ENCODE results near the gene SERAC1.
"Not testable (repeated sequence)": the region's sequence is repeated elsewhere in the genome, so short reads cannot be mapped to it uniquely, and the experiment has no call there.

Gene SERAC1

DNA sequence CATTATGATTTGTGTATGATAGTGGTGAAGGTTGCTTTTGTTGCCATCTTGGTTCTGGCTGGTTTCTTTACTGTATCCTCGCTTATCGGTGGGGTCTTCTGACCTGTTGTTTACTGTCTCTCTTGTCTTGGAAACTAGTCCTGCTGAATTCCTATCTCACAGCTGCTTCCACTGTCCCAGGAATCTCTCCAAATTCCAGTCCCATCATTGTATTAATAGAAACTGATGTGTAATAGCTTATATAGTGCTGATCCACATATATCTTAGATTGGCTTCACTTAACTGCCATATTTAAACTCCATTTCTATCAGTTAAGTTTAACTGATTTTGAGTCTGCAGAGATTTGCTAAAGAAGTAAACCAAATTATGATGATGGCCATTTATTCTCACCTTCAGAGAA lies 6.0 kb upstream of the SERAC1 start:
- DNase-seq: no peak

DNA sequence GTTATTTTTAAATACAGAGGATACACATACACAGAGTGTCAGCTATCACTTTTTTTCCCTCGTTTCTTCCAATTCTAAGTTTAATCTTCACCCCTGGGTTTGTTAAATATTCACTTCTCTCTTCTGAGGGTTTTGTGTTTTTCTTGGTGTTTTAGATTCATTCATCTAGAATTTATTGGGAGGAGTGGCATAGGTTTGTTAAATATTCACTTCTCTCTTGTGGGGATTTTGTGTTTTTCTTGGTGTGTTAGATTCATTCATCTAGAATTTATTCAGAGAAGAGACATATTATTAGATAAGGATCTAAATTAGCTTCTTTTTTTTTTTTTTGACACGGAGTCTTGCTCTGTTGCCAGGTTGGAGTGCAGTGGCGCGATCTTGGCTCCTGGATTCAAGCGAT lies 3.9 kb upstream of the SERAC1 start:
- no peak for DNase-seq

DNA sequence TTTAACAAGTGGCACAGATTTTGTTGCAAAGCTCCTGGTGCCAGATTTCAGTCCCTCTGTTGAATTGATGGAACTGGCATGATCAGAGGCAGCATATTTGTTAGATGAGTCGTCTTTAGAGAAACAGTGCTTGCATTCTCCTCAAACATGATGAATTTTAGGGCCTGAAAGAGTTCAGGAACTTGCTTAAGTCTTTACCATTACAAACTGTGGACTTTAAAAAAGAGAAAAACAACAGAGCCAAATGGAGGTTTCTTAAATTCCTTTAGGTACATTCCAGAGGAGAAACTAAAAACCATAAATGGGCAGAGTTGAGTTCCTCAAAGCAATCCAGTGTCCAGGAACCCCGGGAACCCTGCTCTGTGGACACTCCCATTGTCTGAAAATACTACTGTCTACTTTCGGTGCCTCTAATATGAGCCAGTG lies 2.6 kb upstream of the SERAC1 start:
- DNase-seq: no peak

DNA sequence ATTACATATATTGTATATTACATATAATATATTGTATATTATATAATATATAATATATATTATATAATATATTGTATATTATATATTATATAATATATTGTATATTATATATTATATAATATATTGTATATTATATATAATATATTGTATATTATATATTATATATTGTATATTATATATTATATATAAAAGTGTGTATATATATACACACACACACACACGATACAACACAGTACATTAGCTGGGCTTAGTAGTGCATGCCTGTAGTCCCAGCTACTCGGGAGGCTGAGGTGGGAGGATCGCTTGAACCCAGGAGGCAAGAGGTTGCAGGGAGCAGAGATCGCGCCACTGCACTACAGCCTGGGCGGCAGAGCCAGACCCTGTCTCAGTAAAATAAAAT lies 1.6 kb upstream of the SERAC1 start:
- DNase-seq: not testable (repeated sequence)

DNA sequence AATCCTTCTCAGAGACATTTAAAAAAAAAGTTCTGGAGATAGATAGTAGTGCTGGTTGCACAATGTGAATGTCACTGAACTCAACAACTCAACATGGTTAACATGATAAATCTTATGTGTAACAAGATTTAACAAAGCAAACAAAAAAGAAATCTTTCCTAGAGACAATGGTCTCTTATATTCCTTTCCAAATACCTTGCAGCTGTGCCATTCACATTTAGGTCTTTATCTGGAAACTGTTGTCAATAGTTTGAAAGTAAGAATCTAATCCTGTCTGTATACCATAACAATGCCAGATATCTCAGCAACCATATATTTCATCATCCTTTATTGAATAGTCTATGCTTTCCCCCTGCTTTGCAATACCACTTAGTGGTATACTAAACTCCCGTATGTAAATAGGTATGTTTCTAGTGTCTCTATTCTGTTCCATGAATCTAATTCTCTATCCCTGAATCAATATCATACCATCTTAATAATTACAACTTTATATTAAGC lies 2.1 kb downstream of the SERAC1 start:
- DNase-seq: no peak

DNA sequence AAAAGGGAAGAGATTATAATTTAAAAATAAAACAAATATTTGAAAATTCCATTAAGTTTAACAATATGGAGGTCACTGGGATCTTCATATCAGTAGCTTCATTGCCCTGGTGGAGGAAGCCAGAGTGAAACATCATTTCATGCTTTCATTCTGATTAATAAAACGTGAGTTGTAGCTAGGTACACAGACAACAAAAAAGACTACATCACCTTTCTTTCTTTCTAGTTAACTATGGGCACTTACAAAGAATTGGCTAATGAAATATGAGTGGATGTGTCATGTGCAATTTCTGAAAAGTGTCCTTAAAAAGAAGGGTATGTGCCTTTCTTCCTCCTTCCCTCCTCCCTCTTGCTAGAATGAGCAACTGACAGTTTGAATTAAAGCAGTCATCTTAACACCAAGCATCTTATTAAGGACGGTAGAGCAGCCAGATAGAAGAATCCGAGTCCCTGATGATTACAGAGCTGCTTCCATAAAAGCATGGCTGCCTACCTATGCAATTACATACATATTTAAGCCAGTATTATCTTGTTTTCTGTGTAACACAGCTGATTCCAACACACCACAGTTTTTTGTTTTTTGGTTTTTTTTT lies 3.4 kb downstream of the SERAC1 start:
- DNase-seq: no peak

DNA sequence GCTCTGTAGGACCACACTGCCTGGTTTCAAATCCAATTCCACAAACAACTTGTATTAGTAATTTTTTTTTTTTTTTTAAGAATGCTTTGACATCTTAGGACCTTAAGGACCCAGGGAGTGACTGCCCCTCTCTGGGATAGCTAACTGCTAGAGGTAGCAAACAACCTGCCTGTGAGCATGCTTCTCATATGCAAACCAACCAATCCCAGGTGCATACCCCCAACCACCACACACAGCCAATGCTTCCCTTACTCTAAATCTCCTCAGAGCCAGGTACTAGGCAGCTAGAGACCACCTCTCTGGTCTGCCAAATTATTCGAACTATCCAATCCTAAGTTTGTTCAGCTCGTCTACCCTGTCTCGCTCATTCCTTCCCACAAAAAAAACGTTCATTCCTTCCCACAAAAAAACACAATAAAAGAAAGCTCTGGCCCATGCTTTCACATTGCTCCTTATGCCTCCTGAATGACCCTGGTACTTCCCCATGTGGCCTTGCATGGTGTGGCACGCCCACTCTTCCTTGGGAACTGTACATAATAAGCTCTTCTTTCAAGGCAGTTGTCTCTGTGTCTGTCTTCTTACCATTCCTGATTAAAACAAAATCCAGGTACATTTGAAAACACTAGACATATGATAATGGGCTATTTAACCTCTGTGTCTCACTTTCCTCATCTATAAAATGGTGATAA lies 6.4 kb downstream of the SERAC1 start:
- no peak for DNase-seq

DNA sequence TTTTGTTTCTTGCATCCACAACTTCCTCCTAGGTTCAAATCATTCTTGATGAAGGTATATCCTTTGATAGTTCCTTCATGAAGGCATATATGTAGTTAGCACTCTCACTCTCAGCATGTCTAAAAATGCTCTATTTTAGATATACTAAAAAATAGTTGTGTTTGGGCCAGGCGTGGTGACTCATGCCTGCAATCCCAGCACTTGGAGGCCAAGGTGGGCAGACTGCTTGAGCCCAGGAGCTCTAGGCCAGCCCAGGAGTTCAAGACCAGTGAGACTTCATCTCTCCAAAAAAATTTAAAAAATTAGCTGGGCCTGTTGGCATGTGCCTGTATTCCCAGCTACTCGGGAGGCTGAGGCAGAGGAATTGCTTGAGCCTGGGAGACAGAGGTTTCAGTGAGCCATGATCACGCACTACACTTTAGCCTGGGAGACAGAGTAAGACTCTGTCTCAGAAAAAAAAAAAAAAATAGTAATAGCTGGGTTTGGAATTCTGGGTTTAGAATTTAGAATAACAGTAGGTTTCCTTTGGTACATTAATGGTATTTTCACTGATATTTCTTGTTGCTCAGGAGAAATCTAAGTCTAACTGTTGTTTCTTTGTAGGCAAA lies 7.0 kb downstream of the SERAC1 start:
- no peak for DNase-seq

DNA sequence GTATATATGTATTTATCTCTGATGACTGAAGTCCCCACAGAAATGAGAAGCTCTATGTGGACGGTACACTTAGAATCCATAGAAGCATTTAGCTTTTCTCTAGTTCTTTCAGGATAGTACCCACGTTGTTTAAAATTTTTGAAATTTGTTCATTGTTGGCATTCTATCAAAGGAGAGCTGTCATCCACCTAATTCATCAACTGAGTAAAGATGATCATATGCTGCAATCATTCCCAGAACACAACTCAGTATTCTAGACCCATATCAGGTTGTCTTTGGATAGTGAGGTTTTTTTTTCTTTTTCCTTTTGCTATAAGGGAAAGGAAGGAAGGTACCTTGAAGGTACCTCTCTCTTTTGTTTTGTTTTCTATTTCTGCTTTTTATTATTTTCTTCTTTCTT lies 9.3 kb downstream of the SERAC1 start:
- no peak for DNase-seq

DNA sequence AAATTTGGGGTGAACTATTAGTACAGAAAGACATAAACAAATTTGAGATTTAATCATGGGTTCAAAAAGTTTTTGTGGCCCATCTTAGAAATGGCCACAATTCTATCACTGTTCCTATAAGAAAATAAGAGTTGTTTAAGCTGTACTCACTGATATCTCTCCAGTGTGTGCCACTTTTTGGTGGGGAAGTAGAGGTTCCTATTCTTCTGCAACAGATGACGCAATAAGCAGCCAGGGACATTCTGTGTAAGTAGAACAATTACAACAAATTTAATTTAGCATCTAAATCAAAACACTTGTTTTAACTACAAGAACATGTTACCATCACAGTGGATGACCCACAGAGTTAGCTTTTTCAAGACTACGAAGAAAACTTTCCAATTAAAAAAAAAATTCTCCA lies 9.9 kb downstream of the SERAC1 start:
- no peak for DNase-seq

DNA sequence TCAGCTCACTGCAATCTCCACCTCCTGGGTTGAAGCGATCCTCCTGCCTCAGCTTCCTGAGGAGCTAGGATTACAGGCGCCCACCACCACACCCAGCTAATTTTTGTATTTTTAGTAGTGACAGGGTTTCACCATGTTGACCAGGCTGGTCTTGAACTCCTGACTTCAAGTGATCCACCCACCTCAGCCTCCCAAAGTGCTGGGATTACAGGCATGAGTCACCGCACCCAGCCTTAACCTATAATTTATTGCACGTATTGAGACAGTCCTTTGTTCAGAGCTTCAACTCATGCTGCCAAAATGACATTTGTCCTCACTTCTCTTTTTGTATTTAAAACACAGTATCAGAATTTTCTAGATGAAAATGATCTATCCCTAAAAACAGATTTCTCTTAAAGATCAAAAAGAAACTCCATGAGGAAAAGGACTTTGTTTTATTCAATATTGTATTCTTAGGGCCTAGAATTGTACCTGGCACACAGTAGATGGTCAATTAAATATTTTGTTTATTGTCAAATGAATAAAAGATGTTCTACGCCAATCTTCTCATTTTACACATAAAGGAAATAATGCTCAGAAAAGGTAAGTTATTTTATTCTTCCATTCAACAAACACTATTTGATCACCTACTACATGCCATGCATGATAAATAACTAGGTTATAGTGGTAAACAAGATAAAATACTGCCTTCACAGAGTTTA lies 10.8 kb downstream of the SERAC1 start:
- no peak for DNase-seq

DNA sequence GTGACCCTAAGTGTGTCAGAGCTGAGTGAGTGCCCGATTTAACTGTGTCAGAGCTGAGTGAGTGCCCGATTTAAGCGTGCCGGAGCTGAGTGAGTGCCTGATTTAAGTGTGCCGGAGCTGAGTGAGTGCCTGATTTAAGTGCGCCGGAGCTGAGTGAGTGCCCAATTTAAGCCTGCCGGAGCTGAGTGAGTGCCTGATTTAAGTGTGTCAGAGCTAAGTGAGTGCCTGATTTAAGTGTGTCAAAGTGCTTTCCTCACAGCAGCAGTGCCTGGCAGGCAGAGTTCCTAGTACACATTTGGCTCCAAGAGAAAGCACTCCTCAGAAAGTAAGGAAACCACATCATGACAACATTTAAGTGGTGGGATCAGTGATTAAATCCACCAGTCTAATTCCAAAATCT lies 13.2 kb downstream of the SERAC1 start:
- DNase-seq: no peak

DNA sequence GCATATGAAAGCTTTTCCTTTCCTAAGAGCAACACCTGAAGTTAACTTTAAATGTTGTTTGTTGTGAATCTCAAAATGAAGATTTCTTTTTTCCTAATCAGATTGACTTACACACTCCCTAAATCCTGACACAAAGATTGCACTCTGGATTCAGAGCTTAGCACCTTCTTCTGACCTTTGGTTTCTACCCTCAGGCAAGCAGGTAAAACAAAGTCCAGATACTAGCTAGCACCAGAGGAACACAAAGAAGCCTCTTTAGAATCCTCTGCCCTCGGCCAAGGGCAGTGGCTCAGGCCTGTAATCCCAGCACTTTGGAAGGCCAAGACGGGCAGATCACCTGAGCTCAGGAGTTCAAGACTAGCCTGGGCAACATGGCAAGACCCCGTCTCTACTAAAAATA lies 14.5 kb downstream of the SERAC1 start:
- no peak for DNase-seq

DNA sequence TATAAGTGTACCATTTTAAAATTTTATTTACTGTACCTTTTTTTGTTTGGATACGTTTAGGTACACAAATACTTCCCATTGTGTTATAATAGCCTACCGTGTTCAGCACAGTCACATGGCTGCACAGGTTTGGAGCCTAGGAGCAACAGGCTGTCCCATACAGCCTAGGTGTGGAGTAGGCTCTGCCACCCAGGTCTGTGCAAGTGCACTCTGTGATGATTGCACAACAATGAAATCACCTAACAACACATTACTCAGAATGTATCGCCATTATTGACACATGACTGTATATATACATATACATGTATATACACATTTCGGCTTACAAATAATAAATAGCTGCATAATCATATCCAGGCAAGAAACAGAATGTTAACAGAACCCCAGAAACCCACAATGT lies 15.4 kb downstream of the SERAC1 start:
- DNase-seq: no peak

DNA sequence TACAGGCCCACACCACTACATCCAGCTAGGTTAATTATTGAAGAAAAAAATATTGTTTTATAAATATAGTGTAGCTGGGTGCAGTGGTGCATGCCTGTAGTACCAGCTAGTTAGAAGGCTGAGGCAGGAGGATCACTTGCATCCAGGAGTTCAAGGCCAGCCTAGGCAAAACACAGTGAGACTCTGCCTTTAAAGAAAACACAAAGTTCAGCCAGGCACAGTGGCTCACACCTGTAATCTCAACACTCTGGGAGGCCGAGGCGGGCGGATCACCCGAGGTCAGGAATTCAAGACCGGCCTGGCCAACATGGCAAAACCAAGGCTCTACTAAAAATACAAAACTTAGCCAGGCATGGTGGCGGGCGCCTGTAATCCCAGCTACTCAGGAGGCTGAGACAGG lies 16.0 kb downstream of the SERAC1 start:
- DNase-seq: not testable (repeated sequence)

DNA sequence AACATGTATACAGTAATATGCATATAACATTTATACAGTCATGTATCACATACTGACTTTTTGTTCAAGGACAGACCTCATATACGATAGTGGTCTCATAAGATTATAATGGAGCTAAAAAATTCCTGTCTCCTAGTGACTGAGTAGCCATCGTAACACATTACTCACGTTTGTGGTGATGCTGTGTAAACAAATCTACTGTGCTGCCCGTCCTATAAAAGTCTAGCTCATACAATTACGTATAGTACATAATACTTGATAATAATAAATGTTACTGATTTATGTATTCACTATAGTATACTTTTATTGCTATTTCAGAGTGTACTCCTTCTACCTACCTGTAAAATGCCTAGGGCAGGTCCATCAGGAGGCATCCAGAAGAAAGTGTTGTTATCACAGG lies 17.4 kb downstream of the SERAC1 start:
- DNase-seq: no peak

DNA sequence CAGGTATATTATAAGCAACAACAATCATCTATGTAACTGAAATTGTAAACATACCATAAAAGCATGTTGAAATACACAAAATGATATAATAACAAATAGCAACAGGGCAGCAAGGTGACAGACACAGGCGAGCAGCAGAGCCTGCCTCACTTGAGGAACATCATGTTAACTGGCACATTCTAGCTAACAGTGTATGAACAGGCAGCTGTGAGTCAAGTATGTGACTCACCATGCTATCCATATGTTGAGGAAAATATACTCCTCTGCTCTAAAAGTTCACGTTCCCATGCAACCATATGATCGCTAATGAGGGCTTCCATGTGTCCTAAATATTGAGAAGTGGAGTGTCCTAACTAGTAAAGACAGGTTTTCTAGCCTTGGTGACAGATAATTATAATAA lies 18.4 kb downstream of the SERAC1 start:
- no peak for DNase-seq

DNA sequence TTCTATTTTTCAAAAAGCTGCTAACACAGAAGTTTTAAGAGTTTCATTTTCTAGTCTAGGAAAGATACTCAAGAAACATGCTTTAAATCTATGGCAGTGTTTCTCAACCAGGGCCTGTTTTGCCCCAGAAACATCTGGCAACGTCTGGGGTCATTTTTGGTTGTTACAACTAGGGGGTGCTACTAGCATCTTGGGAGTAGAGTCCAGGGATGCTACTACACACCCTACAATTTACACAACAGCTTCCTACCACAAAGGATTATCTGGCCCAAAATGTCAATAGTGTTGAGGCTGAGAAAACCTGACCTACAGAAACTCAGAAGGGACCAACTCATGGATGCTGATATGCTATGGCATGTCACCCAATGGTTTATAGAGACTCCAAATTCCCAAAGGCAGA lies 24.4 kb downstream of the SERAC1 start:
- no peak for DNase-seq

DNA sequence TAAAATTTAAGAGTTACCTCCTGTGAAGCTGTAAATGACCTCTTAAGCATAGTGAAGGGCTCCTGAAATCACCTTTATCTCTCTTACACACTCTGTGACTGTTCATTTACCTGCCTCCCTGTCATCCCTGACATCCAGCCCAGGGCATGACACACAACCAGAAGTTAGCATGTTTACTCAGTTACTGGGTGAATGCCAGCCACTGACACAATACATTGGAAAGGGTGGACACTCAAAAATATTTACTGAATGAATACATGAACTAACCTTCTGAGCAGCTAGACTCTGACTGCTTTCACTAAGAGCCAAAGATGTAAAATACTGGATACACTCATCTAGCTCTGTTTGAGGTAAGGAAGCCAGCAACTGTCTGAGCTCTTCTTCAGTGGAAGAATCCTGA lies 25.3 kb downstream of the SERAC1 start:
- no peak for DNase-seq

DNA sequence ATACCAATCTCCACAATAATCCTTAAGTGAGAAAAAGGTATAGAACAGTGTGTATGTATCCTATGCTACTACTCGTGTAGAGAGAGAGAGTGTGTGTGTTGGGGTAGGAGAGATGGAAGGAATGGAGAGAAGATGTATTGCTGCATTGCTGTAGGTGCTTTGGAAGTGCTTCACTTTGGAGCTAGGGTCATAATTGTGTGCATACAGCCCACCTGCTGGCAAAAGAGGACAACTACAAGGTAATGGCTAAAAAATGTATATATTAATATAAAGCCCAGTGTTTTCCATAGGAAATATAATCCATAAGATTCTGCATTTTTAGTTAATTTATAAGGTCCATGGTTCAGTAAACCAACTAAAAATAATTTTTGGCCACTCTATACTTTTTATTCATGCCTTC lies 36.1 kb downstream of the SERAC1 start:
- peak in 1 of 2 donors; percentile 24 for DNase-seq

DNA sequence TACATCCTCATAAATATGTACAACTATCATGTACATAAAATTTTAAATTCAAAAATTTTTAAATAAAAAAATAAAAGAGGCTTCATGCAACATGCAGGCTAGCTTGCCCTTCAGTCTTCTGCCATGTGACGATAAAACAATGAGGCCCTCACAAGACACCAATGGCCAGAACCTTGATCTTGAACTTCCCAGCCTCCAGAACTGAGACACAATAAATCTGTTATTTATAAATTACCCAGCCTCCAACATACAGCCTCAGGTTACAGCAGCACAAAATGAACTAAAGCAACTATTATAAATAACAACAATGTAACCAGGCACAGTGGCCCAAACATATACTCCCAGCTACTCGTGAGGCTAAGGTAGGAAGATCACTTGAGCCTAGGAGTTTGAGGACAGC lies 42.8 kb downstream of the SERAC1 start:
- no peak for DNase-seq

DNA sequence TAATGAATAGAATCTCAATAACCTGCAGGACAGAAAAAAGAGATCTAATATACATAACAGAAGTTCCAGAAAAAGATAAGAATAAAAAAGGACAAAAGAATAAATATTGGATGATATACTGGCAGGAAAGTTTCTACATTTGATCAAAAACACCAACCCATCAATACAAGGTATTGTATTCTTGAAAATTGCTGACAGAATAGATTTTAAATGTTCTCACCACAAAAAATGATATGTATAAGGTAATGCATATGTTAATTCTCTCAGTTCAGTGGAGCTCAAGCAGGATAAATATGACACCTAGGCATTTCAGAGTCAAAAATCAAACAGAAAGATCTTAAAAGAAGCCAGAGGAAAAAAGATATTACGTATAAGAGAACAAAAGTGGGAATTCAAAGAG lies 43.8 kb downstream of the SERAC1 start:
- DNase-seq: no peak

DNA sequence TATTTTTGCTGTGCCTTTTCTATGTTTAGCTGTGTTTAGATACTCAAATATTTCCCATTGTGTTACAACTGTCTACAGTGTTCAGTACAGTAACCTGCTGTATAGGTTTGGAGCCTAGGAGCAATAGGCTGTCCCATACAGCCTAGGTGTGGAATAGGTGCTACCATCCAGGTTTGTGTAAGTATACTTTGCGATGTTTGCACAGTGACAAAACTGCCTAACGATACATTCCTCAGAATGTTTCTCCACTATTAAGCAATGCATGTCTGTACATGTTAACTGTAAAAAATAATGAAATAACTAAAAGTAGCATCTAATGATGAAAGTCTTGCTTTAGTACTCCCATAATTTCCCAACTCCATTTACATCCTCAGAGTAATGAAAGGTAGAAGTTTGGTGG lies 46.0 kb downstream of the SERAC1 start:
- DNase-seq: no peak

DNA sequence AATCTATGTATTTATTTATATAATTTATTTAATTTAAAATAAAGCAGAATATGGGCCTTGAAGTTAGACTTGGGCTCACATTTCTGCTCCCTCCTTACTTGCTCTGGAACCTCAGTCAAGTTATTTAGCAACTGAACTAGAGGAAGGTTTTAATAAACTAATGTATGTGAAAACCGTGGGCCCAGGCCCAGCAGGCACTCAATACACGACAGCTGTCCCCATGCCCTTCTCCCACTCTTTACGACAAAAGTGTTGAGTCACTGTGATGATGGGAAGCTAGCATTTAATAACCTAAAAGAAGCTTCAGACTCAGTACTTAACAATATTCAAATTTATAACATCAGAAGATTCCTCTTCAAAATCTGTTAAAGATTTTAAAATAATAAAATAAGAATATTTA lies 46.7 kb downstream of the SERAC1 start:
- DNase-seq: no peak
